ENCODE data around the gene CALY. TPM values are rescaled to one million over a fixed set of nuclear protein-coding genes. Genes with fewer than 3 reads are reported as not detected.

CALY gene
- total RNA-seq, 1 experiment from 2014 or later, result not detected

DNA sequence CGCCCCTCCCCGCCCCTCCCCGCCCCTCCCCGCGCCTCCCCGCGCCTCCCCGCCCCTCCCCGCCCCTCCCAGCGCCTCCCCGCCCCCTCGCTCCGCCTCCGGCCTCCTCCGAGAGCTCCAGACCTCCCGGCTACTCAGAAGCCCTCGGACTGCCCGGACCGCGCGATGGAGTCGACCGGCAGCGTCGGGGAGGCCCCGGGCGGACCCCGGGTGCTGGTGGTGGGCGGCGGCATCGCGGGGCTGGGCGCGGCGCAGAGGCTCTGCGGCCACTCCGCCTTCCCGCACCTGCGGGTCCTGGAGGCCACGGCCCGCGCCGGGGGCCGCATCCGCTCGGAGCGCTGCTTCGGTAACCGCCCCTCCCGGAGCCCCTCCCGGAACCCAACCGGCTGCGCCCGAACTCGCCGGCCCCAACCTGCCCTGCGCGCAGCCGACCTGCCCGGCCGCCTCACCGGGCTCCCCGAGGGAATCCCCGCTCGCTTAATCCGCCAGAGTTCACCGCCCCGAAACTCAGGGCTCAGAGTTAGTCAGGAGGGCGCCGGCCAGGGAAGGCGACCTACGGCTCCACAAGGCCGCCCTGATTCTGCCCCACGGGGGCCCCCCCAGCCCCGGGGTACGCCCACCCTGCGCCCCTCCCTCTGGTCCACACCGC is 42.6 kb upstream of the CALY start, which contains the start of gene PAOX:
TSS of gene PAOX (plus strand) at position 111 of the 649 bp plus-strand sequence. CDS start at position 166, 55 bp downstream.
- H3K4me1 ChIP-seq, result peaks cover 9% of the 10 kb centered on the region
- DNase-seq, result peak; percentile 81 to 83
- Mint-ChIP-seq H3K4me1 (ENCODE audit: low read depth, unreplicated experiment) (no peaks in the 10 kb centered on the region), H3K27ac (ENCODE audit: unreplicated experiment) (peak within 1 kb of the TSS; percentile 45), H3K4me3 (ENCODE audit: unreplicated experiment) (peak within 1 kb of the TSS; percentile 81), H3K9me3 (ENCODE audit: unreplicated experiment) (no peaks in the 10 kb centered on the region), H3K36me3 (ENCODE audit: insufficient read depth, unreplicated experiment) (no peaks in the 10 kb centered on the region), H3K27me3 (ENCODE audit: insufficient read depth, unreplicated experiment) (no peaks in the 10 kb centered on the region)
- ChIA-PET CTCF (no interaction called here), POLR2A (interaction anchor here (0.5 to 1.4 kb wide), 4 partner anchors 15 to 55 kb away, joined by 3 to 9 read pairs (median 6); partner anchors contain the start of genes FUOM and MTG1)
- no TSS peak for BruUV-seq (replicated peaks)
- intact Hi-C loops (cut with micrococcal nuclease; ENCODE audit: unreplicated experiment), result loop anchor here (5.0 kb wide), 1 partner anchor 72 kb away; the partner anchor contains the start of genes TUBGCP2 and ZNF511
- no peaks in the 10 kb centered on the region for H3K9me3 ChIP-seq
- peak within 1 kb of the TSS; percentile 97 for H3K4me3 ChIP-seq (ENCODE audit: low read depth, low read length)
- no peaks in the 10 kb centered on the region for H3K27me3 ChIP-seq (replicated peaks; ENCODE audit: control insufficient read depth, insufficient read depth, low read length)
- H3K36me3 ChIP-seq (ENCODE audit: control insufficient read depth, insufficient read depth, low read length), result no peaks in the 10 kb centered on the region
- TF ChIP-seq, protein P1, sequence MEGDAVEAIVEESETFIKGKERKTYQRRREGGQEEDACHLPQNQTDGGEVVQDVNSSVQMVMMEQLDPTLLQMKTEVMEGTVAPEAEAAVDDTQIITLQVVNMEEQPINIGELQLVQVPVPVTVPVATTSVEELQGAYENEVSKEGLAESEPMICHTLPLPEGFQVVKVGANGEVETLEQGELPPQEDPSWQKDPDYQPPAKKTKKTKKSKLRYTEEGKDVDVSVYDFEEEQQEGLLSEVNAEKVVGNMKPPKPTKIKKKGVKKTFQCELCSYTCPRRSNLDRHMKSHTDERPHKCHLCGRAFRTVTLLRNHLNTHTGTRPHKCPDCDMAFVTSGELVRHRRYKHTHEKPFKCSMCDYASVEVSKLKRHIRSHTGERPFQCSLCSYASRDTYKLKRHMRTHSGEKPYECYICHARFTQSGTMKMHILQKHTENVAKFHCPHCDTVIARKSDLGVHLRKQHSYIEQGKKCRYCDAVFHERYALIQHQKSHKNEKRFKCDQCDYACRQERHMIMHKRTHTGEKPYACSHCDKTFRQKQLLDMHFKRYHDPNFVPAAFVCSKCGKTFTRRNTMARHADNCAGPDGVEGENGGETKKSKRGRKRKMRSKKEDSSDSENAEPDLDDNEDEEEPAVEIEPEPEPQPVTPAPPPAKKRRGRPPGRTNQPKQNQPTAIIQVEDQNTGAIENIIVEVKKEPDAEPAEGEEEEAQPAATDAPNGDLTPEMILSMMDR (IDR thresholded peaks at IDR 0.05; ENCODE audit: insufficient read depth in 1 of 2, low read depth in 1 of 2, low read length in 1 of 2, severe bottlenecking in 1 of 2, unreplicated experiment in 1 of 2), result no peak

GRCh38 chr10:133378251-133379096 is 41.8 kb upstream of the CALY start:
- Histone ChIP-seq H3K27me3 (replicated peaks; ENCODE audit: control insufficient read depth, insufficient read depth, low read length) (no peaks in the 10 kb centered on the region), H3K36me3 (ENCODE audit: control insufficient read depth, insufficient read depth, low read length) (no peaks in the 10 kb centered on the region), H3K4me3 (ENCODE audit: low read depth, low read length) (peak overlapping the region; percentile 97), H3K9me3 (no peaks in the 10 kb centered on the region), H3K4me1 (peaks cover 16% of the 10 kb centered on the region)
- ChIA-PET CTCF (interaction anchor here (0.6 to 1.1 kb wide), 5 partner anchors 17 to 64 kb away, joined by 3 to 6 read pairs (median 3); partner anchors contain the start of gene FUOM), POLR2A (interaction anchor here (1.0 to 1.4 kb wide), 3 partner anchors 16 to 54 kb away, joined by 3 to 7 read pairs (median 4); partner anchors contain the start of genes FUOM and MTG1)
- H3K4me1 Mint-ChIP-seq (ENCODE audit: low read depth, unreplicated experiment), result no peaks in the 10 kb centered on the region
- no peaks in the 10 kb centered on the region for H3K9me3 Mint-ChIP-seq (ENCODE audit: unreplicated experiment)
- TF ChIP-seq, protein P1 (IDR thresholded peaks at IDR 0.05; ENCODE audit: insufficient read depth in 1 of 2, low read depth in 1 of 2, low read length in 1 of 2, severe bottlenecking in 1 of 2, unreplicated experiment in 1 of 2), result no peak
- H3K27ac Mint-ChIP-seq (ENCODE audit: unreplicated experiment), result peak overlapping the region; percentile 45
- peak; percentile 73 to 78 for DNase-seq
- no peaks in the 10 kb centered on the region for H3K36me3 Mint-ChIP-seq (ENCODE audit: insufficient read depth, unreplicated experiment)
- intact Hi-C loops (cut with micrococcal nuclease; ENCODE audit: unreplicated experiment), result loop anchor here (1.0 to 5.0 kb wide), 2 partner anchors 16 to 71 kb away; partner anchors contain the start of genes MTG1, TUBGCP2 and ZNF511
- BruUV-seq (replicated peaks), result no TSS peak
- H3K4me3 Mint-ChIP-seq (ENCODE audit: unreplicated experiment), result peak overlapping the region; percentile 81
- no peaks in the 10 kb centered on the region for H3K27me3 Mint-ChIP-seq (ENCODE audit: insufficient read depth, unreplicated experiment)

DNA sequence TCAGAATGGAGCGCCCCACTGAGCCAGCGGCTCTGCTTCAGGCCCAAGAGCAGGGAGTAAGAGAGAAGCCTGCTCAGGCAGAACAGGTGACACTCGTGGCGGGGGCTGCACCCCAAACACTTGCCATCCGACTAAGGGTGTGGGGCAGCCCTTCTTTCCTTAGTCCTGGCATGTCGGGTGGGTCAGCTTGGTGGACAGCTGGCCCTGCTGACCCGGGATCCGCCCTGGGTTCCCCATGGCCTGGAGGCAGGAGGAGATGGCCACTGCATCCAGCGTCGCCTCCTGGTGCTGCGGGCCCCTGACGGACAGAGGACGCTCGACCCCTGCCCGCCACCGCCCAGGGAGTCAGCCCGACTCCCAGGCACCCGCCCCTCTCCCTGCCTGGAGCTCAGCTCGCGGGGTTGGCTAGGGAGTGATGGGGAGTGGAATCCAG is 41.1 kb upstream of the CALY start:
- ChIA-PET POLR2A (no interaction called here), CTCF (interaction anchor here (0.6 to 1.1 kb wide), 5 partner anchors 17 to 64 kb away, joined by 3 to 6 read pairs (median 3); partner anchors contain the start of gene FUOM)
- Mint-ChIP-seq H3K27ac (ENCODE audit: unreplicated experiment) (peak overlapping the region; percentile 45), H3K4me3 (ENCODE audit: unreplicated experiment) (peak overlapping the region; percentile 81), H3K27me3 (ENCODE audit: insufficient read depth, unreplicated experiment) (no peaks in the 10 kb centered on the region), H3K4me1 (ENCODE audit: low read depth, unreplicated experiment) (no peaks in the 10 kb centered on the region), H3K36me3 (ENCODE audit: insufficient read depth, unreplicated experiment) (peaks cover 5% of the 10 kb centered on the region), H3K9me3 (ENCODE audit: unreplicated experiment) (no peaks in the 10 kb centered on the region)
- TF ChIP-seq, protein P1 (IDR thresholded peaks at IDR 0.05; ENCODE audit: insufficient read depth in 1 of 2, low read depth in 1 of 2, low read length in 1 of 2, severe bottlenecking in 1 of 2, unreplicated experiment in 1 of 2), result no peak
- DNase-seq, result peak in 1 of 2 experiments; percentile 59
- intact Hi-C loops (cut with micrococcal nuclease; ENCODE audit: unreplicated experiment), result loop anchor here (1.0 to 5.0 kb wide), 2 partner anchors 16 to 71 kb away; partner anchors contain the start of genes MTG1, TUBGCP2 and ZNF511
- Histone ChIP-seq H3K36me3 (ENCODE audit: control insufficient read depth, insufficient read depth, low read length) (no peaks in the 10 kb centered on the region), H3K9me3 (no peaks in the 10 kb centered on the region), H3K4me3 (ENCODE audit: low read depth, low read length) (peak overlapping the region; percentile 97), H3K4me1 (peaks cover 16% of the 10 kb centered on the region), H3K27me3 (replicated peaks; ENCODE audit: control insufficient read depth, insufficient read depth, low read length) (no peaks in the 10 kb centered on the region)
- no TSS peak for BruUV-seq (replicated peaks)

Measured in Caco-2 (cell line).